Activated CD8-positive, alpha-beta T cell treated with anti-CD3 and anti-CD28 coated beads for 36 hours (primary cell): ENCODE results near the gene SIRPA. TPM values are rescaled to one million over a fixed set of nuclear protein-coding genes. Genes with fewer than 3 reads are reported as not detected.

ENCODE experiments used
- ATAC-seq: fragments of 200-7000 bp; cut with Tn5 transposase; one replicate; pipeline ENCODE4 v1.10.0; 2021; ENCODE audit warnings: mild to moderate bottlenecking, moderate library complexity
- CTCF ChIA-PET: fragments of 350-600 bp; sonication (Branson Sonifier 250); formaldehyde crosslinking; loops from one replicate; lab custom pipeline; 2021; ENCODE audit warnings: antibody characterized with exemption; lab: Charles Lee
- POLR2A ChIA-PET: fragments of 350-600 bp; sonication (Branson Sonifier 250); formaldehyde crosslinking; loops from one replicate; lab custom pipeline; 2021; ENCODE audit warnings: antibody characterized with exemption; lab: Charles Lee
- DNase-seq: peaks from one replicate; pipeline ENCODE4 v3.0.0-alpha.2; 2020
- H3K27ac Mint-ChIP-seq: one replicate; pipeline ENCODE4 v1.8.0; 2021; ENCODE audit warnings: mild to moderate bottlenecking, mixed read lengths
- H3K27me3 Mint-ChIP-seq: one replicate; pipeline ENCODE4 v1.8.0; 2021; ENCODE audit warnings: mixed read lengths
- H3K36me3 Mint-ChIP-seq: one replicate; pipeline ENCODE4 v1.8.0; 2021; ENCODE audit warnings: low read depth, mixed read lengths
- H3K4me1 Mint-ChIP-seq: one replicate; pipeline ENCODE4 v1.8.0; 2021; ENCODE audit warnings: low read depth, mixed read lengths
- H3K4me3 Mint-ChIP-seq: one replicate; pipeline ENCODE4 v1.8.0; 2021; ENCODE audit warnings: mild to moderate bottlenecking, moderate library complexity, mixed read lengths
- H3K9me3 Mint-ChIP-seq: one replicate; pipeline ENCODE4 v1.8.0; 2021; ENCODE audit warnings: mixed read lengths
- intact Hi-C: fragments of 100-400 bp; cut with micrococcal nuclease; formaldehyde crosslinking; loops from one replicate; pipeline ENCODE4 v1.10.0; 2022
- total RNA-seq, 2 experiments: library from RNA; stranded (reverse); gene quantifications; one replicate each; pipeline ENCODE4 v1.2.3, GENCODE V29; 2021
- TF ChIP-seq, protein P1 (sequence below): fragments of 200-600 bp; IDR thresholded peaks from one replicate; pipeline ENCODE4 v1.8.0; 2022; ENCODE audit warnings: antibody characterized with exemption, mild to moderate bottlenecking

Gene SIRPA
- total RNA-seq, 2 experiments from 2014 or later = 0.09 TPM

DNA sequence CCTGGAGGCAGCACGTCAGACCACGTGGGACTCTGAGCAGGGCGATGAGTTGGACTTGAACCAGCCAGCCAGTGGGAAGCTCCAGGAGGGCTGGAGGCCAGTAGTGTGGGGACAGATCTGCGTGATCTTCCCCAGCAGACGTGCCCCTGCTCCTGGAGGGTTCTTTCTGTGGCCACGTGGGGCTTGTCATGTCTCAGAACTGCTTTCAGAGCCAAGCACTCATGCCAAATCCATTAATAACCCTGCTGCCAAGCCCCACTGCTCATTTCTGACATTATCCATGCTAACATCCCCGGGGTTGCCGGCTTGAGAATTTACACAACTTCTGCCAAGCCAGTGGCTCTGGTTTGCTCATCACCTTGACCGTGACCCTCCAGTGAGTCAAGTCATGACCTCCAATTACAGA is 38.3 kb downstream of the SIRPA start:
- Mint-ChIP-seq H3K27me3 (peaks cover 21% of the 10 kb centered on the region), H3K36me3 (no peaks in the 10 kb centered on the region), H3K4me3 (no peak overlapping the region), H3K4me1 (no peaks in the 10 kb centered on the region), H3K27ac (no peak overlapping the region), H3K9me3 (no peaks in the 10 kb centered on the region)
- POLR2A ChIA-PET = interaction anchor here (0.7 kb wide), 1 partner anchor 10 kb away, joined by 3 read pairs; no protein-coding TSS in a partner anchor
- CTCF ChIA-PET = no interaction called here
- TF ChIP-seq, protein P1, sequence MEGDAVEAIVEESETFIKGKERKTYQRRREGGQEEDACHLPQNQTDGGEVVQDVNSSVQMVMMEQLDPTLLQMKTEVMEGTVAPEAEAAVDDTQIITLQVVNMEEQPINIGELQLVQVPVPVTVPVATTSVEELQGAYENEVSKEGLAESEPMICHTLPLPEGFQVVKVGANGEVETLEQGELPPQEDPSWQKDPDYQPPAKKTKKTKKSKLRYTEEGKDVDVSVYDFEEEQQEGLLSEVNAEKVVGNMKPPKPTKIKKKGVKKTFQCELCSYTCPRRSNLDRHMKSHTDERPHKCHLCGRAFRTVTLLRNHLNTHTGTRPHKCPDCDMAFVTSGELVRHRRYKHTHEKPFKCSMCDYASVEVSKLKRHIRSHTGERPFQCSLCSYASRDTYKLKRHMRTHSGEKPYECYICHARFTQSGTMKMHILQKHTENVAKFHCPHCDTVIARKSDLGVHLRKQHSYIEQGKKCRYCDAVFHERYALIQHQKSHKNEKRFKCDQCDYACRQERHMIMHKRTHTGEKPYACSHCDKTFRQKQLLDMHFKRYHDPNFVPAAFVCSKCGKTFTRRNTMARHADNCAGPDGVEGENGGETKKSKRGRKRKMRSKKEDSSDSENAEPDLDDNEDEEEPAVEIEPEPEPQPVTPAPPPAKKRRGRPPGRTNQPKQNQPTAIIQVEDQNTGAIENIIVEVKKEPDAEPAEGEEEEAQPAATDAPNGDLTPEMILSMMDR = no peak
- ATAC-seq (no peak), DNase-seq (no peak)
- intact Hi-C loops = no loop called here

DNA sequence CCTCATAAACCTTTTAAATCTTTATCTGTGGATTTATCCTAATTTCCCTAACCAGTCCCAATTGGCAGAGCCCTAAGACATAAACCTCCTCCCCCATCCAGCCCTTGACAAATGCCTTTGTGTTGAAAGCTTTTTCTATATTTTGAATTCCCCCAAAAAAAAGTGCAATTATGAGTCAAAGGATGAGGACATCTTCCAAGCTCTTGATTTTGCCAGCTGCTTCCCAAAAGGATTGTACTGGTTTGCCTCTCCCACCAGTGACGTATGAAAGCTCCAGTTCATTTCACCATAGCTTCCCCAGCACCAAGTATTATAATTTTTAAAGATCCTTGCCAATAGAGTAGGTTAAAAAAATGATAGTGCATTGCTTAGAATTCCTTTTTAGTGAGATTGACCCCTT is 38.9 kb downstream of the SIRPA start:
- Mint-ChIP-seq H3K36me3 (no peaks in the 10 kb centered on the region), H3K27me3 (peaks cover 19% of the 10 kb centered on the region), H3K9me3 (no peaks in the 10 kb centered on the region), H3K4me1 (no peaks in the 10 kb centered on the region), H3K27ac (no peak overlapping the region), H3K4me3 (no peak overlapping the region)
- ChIA-PET CTCF (interaction anchor here (1.4 kb wide), 1 partner anchor 31 kb away, joined by 5 read pairs; no protein-coding TSS in a partner anchor), POLR2A (interaction anchor here (0.7 kb wide), 1 partner anchor 11 kb away, joined by 3 read pairs; no protein-coding TSS in a partner anchor)
- intact Hi-C loops = no loop called here
- DNase-seq (no peak), ATAC-seq (no peak)
- TF ChIP-seq, protein P1 = no peak

DNA sequence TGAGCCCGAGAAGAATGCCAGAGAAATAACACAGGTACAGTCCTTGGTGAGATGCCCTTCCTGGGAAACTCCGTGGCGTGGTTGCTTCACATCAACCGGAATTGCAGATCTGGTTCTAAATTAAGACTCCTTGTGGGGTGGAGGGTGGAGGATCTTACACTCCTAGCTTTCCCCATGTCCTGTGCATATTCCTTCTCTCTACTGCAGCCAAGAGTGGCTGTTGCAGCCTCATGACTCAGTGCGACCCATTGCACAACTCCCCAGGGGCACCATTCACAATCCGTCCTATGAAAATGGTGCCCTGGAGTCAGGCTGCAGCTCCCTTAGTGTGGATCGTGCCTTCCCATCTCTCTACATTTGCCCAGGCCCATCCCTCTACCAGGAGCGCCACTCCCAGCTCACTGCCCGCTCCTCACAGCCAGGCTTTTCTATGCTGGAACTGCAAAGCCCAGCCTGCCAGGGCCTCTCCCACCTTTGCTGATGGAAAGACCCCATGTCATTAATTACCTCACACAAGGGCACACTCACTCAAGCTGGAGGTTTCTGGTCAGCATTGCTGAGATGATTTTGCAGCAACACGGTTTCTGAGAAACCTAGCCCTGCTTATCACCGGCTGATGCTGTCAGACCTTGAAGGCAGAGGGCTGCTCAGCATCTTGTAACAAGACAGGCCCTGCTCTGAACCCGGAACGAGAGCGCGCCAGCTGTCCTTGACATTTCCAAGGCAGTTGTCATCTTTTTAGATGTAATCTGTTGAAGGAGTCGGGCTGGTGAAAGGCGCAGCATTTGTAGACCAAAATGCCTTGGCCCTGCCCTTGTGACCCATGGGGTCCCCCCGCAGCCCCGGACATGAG is 39.7 kb downstream of the SIRPA start:
- Mint-ChIP-seq H3K27me3 (peaks cover 18% of the 10 kb centered on the region), H3K4me3 (no peak overlapping the region), H3K4me1 (no peaks in the 10 kb centered on the region), H3K27ac (no peak overlapping the region), H3K9me3 (no peaks in the 10 kb centered on the region), H3K36me3 (no peaks in the 10 kb centered on the region)
- intact Hi-C loops = no loop called here
- CTCF ChIA-PET = interaction anchor here (1.4 to 1.5 kb wide), 2 partner anchors 12 to 30 kb away, joined by 3 to 5 read pairs; no protein-coding TSS in a partner anchor
- no peak for ATAC-seq
- POLR2A ChIA-PET = no interaction called here
- TF ChIP-seq, protein P1 = no peak
- DNase-seq = no peak

DNA sequence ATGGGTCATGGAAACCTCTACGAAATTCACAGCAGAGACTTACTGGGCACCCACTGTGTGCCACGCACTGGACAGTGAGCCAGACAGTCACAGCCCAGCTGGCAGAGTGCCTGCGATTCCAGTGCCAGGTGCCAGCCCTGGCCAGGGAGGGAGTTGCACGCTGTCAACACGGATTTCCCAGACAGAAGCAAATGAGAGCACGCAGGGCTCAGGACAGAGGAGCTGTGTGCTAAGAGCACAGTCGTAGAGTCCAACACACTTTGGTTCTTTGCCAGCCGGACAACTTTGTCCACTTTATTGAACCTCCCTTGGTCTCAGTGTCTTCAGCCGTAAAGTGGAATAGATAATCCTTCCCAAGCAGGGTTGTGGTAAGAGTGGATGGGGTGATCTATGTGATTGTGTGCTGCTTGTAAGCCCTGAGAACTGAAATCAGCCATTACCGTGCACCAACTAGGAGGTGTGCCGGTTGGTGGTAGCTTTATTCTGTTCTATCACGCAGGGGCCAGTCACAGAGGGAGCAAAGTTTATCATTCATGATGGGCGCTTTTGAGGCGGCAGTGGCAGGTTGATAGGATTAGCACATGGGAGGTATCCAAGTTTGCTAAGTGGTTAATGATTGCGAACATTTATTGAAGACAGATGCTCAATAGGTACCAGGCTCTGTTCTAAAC is 40.6 kb downstream of the SIRPA start:
- ATAC-seq (no peak), DNase-seq (no peak)
- no peaks in the 10 kb centered on the region for H3K9me3 Mint-ChIP-seq
- no peaks in the 10 kb centered on the region for H3K36me3 Mint-ChIP-seq
- no peak overlapping the region for H3K4me3 Mint-ChIP-seq
- TF ChIP-seq, protein P1 = no peak
- no peak overlapping the region for H3K27ac Mint-ChIP-seq
- peaks cover 15% of the 10 kb centered on the region for H3K27me3 Mint-ChIP-seq
- ChIA-PET CTCF (interaction anchor here (1.4 to 1.5 kb wide), 2 partner anchors 13 to 29 kb away, joined by 3 to 5 read pairs; no protein-coding TSS in a partner anchor), POLR2A (no interaction called here)
- intact Hi-C loops = no loop called here
- H3K4me1 Mint-ChIP-seq = no peaks in the 10 kb centered on the region
